K562 (cell line): ENCODE measurements around the gene ADGRE3.

ENCODE experiments used
- EHMT2 ChIP-seq: fragments of 450-650 bp; IDR thresholded peaks from 2 replicates; pipeline ENCODE4 v1.6.1; 2018; ENCODE audit warnings: antibody characterized with exemption
- FOXM1 ChIP-seq, 2 experiments: fragments of 450-650 bp in 1 of 2; sonication (generic) in 1 of 2; formaldehyde crosslinking in 1 of 2; IDR thresholded peaks; 2 replicates each; pipeline versions ENCODE4 v1.6.1 to v1.9.0; 2017 to 2022; ENCODE audit warnings: low read depth in 2 of 2, mild to moderate bottlenecking in 2 of 2, missing genetic modification reagents in 1 of 2, moderate library complexity in 1 of 2
- GABPA ChIP-seq: fragments of 200-800 bp; sonication (Bioruptor generic); conservative IDR thresholded peaks from 2 replicates; pipeline ENCODE4 v1.6.1; 2016; ENCODE audit warnings: low read depth, missing genetic modification characterization, missing compliant biosample characterization
- GTF2F1 ChIP-seq: IDR thresholded peaks from 2 replicates; pipeline ENCODE4 v1.6.1; 2011; ENCODE audit warnings: low read depth, low read length, improper control_type of control experiment
- HMG20A ChIP-seq: fragments of 450-650 bp; formaldehyde crosslinking; conservative IDR thresholded peaks from 2 replicates; pipeline ENCODE4 v1.4.0; 2020; ENCODE audit warnings: mild to moderate bottlenecking, mixed read lengths
- TF ChIP-seq, protein P1 (sequence below): sonication (generic); formaldehyde crosslinking; IDR thresholded peaks from 2 replicates; pipeline ENCODE4 v1.8.0; 2023; ENCODE audit warnings: missing genetic modification reagents, mild to moderate bottlenecking, borderline replicate concordance
- TF ChIP-seq, protein P2 (sequence below), 3 experiments: IDR thresholded peaks in 2 of 3; conservative IDR thresholded peaks in 1 of 3; 2 replicates each; pipeline ENCODE4 v1.5.1; 2011 to 2012; ENCODE audit warnings: low read length in 3 of 3, mild to moderate bottlenecking in 3 of 3, control low read depth in 2 of 3, improper control_type of control experiment in 1 of 3, inconsistent platforms in 1 of 3, low read depth in 1 of 3, mixed read lengths in 1 of 3, moderate library complexity in 1 of 3; ENCODE audit not compliant: insufficient read depth in 2 of 3
- TF ChIP-seq, protein P3 (sequence below): IDR thresholded peaks from 2 replicates; pipeline ENCODE4 v1.6.1; 2016; ENCODE audit warnings: missing genetic modification characterization, missing compliant biosample characterization

DNA sequence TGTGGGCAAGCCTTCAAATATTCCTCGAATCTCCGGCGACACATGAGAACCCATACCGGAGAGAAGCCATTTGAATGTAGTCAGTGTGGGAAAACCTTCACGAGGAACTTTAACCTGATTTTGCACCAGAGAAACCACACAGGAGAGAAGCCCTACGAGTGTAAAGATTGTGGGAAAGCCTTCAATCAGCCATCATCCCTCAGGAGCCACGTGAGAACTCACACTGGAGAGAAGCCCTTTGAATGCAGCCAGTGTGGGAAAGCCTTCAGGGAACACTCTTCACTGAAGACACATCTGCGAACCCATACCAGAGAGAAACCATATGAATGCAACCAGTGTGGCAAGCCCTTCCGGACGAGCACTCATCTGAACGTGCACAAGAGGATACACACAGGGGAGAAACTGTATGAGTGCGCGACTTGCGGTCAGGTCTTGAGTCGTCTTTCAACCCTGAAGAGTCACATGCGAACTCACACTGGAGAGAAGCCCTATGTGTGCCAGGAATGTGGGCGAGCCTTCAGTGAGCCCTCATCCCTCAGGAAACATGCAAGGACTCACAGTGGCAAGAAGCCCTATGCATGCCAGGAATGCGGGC, 44.0 kb upstream of the ADGRE3 start:
- TF ChIP-seq, protein P1, sequence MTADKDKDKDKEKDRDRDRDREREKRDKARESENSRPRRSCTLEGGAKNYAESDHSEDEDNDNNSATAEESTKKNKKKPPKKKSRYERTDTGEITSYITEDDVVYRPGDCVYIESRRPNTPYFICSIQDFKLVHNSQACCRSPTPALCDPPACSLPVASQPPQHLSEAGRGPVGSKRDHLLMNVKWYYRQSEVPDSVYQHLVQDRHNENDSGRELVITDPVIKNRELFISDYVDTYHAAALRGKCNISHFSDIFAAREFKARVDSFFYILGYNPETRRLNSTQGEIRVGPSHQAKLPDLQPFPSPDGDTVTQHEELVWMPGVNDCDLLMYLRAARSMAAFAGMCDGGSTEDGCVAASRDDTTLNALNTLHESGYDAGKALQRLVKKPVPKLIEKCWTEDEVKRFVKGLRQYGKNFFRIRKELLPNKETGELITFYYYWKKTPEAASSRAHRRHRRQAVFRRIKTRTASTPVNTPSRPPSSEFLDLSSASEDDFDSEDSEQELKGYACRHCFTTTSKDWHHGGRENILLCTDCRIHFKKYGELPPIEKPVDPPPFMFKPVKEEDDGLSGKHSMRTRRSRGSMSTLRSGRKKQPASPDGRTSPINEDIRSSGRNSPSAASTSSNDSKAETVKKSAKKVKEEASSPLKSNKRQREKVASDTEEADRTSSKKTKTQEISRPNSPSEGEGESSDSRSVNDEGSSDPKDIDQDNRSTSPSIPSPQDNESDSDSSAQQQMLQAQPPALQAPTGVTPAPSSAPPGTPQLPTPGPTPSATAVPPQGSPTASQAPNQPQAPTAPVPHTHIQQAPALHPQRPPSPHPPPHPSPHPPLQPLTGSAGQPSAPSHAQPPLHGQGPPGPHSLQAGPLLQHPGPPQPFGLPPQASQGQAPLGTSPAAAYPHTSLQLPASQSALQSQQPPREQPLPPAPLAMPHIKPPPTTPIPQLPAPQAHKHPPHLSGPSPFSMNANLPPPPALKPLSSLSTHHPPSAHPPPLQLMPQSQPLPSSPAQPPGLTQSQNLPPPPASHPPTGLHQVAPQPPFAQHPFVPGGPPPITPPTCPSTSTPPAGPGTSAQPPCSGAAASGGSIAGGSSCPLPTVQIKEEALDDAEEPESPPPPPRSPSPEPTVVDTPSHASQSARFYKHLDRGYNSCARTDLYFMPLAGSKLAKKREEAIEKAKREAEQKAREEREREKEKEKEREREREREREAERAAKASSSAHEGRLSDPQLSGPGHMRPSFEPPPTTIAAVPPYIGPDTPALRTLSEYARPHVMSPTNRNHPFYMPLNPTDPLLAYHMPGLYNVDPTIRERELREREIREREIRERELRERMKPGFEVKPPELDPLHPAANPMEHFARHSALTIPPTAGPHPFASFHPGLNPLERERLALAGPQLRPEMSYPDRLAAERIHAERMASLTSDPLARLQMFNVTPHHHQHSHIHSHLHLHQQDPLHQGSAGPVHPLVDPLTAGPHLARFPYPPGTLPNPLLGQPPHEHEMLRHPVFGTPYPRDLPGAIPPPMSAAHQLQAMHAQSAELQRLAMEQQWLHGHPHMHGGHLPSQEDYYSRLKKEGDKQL (CRISPR knock-in tag): no peak
- TF ChIP-seq HMG20A (no peak), FOXM1 (IDR thresholded peaks at IDR 0.05; ENCODE audit: low read depth) (no peak), FOXM1 (CRISPR knock-in tag; IDR thresholded peaks at IDR 0.05; ENCODE audit: low read depth) (no peak), EHMT2 (no peak), GTF2F1 (no peak), GABPA (tag) (no peak)
- TF ChIP-seq, protein P2, sequence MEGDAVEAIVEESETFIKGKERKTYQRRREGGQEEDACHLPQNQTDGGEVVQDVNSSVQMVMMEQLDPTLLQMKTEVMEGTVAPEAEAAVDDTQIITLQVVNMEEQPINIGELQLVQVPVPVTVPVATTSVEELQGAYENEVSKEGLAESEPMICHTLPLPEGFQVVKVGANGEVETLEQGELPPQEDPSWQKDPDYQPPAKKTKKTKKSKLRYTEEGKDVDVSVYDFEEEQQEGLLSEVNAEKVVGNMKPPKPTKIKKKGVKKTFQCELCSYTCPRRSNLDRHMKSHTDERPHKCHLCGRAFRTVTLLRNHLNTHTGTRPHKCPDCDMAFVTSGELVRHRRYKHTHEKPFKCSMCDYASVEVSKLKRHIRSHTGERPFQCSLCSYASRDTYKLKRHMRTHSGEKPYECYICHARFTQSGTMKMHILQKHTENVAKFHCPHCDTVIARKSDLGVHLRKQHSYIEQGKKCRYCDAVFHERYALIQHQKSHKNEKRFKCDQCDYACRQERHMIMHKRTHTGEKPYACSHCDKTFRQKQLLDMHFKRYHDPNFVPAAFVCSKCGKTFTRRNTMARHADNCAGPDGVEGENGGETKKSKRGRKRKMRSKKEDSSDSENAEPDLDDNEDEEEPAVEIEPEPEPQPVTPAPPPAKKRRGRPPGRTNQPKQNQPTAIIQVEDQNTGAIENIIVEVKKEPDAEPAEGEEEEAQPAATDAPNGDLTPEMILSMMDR (IDR thresholded peaks at IDR 0.05 in 2 of 3, conservative IDR thresholded peaks at IDR 0.05 in 1 of 3; ENCODE audit: insufficient read depth in 2 of 3, low read depth in 1 of 3, low read length in 3 of 3): no peak
- TF ChIP-seq, protein P3, sequence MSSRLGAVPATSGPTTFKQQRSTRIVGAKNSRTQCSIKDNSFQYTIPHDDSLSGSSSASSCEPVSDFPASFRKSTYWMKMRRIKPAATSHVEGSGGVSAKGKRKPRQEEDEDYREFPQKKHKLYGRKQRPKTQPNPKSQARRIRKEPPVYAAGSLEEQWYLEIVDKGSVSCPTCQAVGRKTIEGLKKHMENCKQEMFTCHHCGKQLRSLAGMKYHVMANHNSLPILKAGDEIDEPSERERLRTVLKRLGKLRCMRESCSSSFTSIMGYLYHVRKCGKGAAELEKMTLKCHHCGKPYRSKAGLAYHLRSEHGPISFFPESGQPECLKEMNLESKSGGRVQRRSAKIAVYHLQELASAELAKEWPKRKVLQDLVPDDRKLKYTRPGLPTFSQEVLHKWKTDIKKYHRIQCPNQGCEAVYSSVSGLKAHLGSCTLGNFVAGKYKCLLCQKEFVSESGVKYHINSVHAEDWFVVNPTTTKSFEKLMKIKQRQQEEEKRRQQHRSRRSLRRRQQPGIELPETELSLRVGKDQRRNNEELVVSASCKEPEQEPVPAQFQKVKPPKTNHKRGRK (tag): no peak
